Choroid plexus epithelial cell (primary cell): ENCODE results near the gene CLN5.
"Not testable (repeated sequence)": the region's sequence is repeated elsewhere in the genome, so short reads cannot be mapped to it uniquely, and the experiment has no call there.

Source experiments
- DNase-seq: peaks from one replicate; pipeline ENCODE4 v3.0.0-alpha.2; 2010; ENCODE audit warnings: low read depth
- H3K4me3 ChIP-seq: 2 replicates; pipeline ENCODE4 v1.5.1; 2011; ENCODE audit warnings: low read depth, mild to moderate bottlenecking, control low read depth, low read length, moderate library complexity
- CTCF ChIP-seq: conservative IDR thresholded peaks from 2 replicates; pipeline ENCODE4 v1.5.1; 2011; ENCODE audit warnings: low read depth, mild to moderate bottlenecking, control low read depth, inconsistent platforms, low read length, moderate library complexity

The CLN5 gene

DNA sequence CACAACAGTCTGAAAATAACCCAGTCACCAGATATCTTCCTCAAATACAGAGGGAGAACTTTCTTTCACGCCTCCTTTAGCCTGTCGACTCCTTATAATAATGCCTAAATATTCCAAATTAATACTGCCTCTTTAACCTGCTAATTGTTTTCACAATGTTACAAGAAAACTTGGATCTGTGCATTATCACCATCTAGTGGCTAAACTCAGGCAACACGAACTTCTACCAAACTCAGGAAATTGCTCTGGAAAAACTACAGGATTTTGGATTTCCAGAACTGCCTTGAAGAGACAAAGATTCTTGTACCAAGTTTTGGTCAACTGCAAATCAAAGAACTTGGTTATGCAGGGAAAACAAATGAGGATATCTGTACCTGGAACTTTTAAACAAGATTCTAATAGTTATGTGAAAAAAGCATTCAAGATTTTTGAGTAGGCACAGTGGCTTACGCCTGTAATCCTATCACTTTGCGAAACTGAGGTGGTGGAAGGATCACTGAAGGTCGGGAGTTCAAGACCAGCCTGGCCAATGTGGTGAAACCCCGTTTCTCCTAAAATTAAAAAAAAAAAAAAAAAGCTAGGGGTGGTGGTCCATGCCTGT lies 10.8 kb downstream of the CLN5 start:
- peak; percentile 73 for TF ChIP-seq CTCF
- DNase-seq: peak; percentile 62
- no peak overlapping the region for H3K4me3 ChIP-seq

DNA sequence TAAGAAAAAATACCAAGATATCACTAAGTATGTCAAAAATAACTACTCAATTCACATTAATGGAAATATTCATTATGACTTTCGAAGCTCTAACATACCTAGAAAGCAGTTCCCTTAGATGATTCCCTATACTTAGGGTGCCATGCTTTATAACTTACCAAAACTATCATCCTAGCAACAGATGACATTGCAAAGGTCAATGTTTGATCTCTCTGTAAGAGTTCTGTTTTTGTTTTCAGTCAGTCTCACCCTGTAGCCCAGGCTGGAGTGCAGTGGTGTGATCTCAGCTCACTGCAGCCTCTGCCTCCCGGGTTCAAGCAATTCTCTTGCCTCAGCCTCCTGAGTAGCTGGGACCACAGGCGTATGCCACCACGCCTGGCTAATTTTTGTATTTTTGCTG lies 16.5 kb downstream of the CLN5 start:
- not testable (repeated sequence) for DNase-seq

DNA sequence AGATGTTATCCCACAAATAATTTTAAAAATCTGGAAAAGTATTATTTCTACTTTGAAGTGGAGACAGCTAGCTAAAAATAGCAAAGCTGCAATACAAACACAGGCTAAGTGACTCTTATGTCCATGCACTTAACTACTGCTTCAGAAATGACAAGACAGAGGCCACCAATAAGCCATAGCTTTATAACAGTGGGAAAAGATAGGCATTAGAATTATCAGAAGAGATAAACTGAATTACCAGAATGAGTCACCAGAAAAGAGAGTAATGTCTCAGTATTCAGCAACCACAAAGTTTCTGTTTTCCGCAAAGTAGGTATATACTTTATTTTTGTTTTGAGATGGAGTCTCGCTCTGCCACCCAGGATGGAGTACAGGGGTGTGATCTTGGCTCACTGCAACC lies 17.1 kb downstream of the CLN5 start:
- H3K4me3 ChIP-seq: no peak overlapping the region
- TF ChIP-seq CTCF: no peak
- no peak for DNase-seq

More for the DNA sequence above, 16.5 kb downstream of the CLN5 start:
- H3K4me3 ChIP-seq: not testable (repeated sequence)

- not testable (repeated sequence) for DNase-seq, H3K4me3 ChIP-seq
These were observed 17.8 kb downstream of the CLN5 start for GRCh38 chr13:77009719-77010118.

DNA sequence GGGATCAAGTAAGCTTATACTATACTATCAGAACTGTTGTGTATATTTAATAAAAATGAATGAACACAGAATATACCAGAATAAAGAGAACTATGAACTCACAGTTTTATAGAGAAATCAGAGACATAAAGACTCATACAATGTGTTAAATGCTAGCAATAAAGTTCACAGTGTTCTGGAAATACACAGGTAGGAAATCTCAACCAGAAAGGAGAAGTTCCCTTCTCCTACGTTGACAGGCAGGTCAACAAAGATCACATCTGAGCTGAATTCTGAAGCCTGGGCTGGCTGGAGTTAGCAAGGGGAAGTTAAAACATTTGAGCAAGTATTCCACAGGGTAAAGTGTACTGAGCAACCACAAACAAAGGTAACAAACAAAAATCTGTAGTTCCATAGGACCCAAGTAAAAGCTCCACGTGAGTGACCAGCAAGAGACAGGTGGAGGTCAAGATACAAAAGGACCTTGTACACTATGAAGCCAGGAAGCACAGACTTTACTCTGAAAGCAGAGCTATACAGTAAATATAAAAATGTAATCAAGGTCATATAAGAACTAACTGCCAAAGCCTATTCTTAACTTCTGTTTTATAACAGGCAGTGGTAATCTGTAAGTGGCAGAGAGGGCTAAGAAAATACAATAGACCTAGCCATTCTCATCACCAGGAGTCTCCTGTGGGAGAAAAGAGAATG lies 22.1 kb downstream of the CLN5 start:
- no peak for DNase-seq
- no peak overlapping the region for H3K4me3 ChIP-seq
- no peak for TF ChIP-seq CTCF

DNA sequence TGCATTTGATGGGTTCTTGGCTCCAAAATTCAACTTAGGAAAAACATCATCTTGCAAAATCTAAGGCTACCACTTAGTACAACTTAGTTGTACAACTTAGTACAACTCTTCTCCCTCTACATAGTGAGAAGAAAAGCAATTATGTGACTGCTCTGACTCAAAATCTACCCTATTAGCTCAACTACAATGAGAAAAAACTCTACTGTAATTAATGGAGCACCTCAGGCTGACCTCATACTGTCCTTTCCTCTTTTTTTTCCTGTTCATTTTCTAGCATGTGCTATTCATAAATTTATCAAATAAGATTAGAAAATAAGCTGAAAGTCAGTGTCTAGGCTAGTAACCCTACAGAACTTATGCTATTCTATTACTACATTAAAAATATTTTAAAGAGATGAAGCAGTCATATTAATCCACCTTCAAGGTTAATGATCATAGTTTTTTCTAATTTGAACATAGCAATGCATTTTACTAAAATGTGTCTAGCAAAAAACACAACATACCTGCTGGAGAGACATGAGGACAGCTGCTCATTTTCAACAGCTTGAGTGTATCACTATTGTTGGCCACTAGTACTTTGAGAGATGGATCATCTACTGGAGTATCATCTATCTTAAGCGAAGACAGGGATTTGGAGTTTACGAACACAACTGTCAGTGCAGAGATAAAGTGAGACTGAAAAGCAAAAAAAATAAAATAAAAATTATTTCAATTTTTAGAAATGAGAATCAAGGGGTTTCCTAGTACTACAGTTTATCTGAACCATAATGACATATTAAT lies 23.2 kb downstream of the CLN5 start:
- no peak for DNase-seq
- H3K4me3 ChIP-seq: no peak overlapping the region
- TF ChIP-seq CTCF: no peak

- no peak overlapping the region for H3K4me3 ChIP-seq
- no peak for TF ChIP-seq CTCF
- no peak for DNase-seq
These were observed 24.5 kb downstream of the CLN5 start for GRCh38 chr13:77016251-77016812.
